Heart left ventricle (tissue), 16 donors: Measurements from ENCODE around the gene KRT2. TPM values are rescaled to one million over a fixed set of nuclear protein-coding genes. Genes with fewer than 3 reads are reported as not detected.

Source experiments
- ATAC-seq, 4 donors: fragments of 200-7000 bp; cut with Tn5 transposase; one replicate each; pipeline ENCODE4 v1.9.1; 2020 to 2022; ENCODE audit warnings: moderate library complexity in 4 of 4, mild to moderate bottlenecking in 3 of 4, moderate number of reproducible peaks in 1 of 4
- DNase-seq, 5 donors: peaks; one replicate each; pipeline ENCODE4 v3.0.0-alpha.2; 2020
- H3K27ac ChIP-seq, 12 donors: fragments of 200-600 bp; sonication (generic) in 4 of 12; one replicate each; pipeline versions ENCODE4 v1.5.0 to v1.8.0; 2016 to 2022; ENCODE audit warnings: mild to moderate bottlenecking in 2 of 12
- H3K27me3 ChIP-seq, 9 donors: fragments of 200-600 bp; sonication (generic) in 2 of 9; one replicate each; pipeline versions ENCODE4 v1.5.1 to v1.8.0; 2016 to 2022; ENCODE audit warnings: mild to moderate bottlenecking in 3 of 9
- H3K36me3 ChIP-seq, 9 donors: fragments of 200-600 bp; sonication (generic) in 2 of 9; one replicate each; pipeline versions ENCODE4 v1.5.0 to v1.8.0; 2018 to 2022; ENCODE audit warnings: mild to moderate bottlenecking in 2 of 9
- H3K4me1 ChIP-seq, 12 donors: fragments of 200-600 bp; sonication (generic) in 4 of 12; one replicate each; pipeline versions ENCODE4 v1.5.0 to v1.8.0; 2016 to 2022; ENCODE audit warnings: mild to moderate bottlenecking in 3 of 12
- H3K4me3 ChIP-seq, 12 donors: fragments of 200-600 bp; sonication (generic) in 4 of 12; one replicate each; pipeline versions ENCODE4 v1.5.0 to v1.8.0; 2017 to 2022; ENCODE audit warnings: mild to moderate bottlenecking in 9 of 12, moderate library complexity in 4 of 12
- H3K9me3 ChIP-seq, 12 donors: fragments of 200-600 bp; sonication (generic) in 4 of 12; one replicate each; pipeline versions ENCODE4 v1.5.0 to v1.8.0; 2016 to 2022; ENCODE audit warnings: mild to moderate bottlenecking in 1 of 12
- CTCF ChIP-seq, 12 donors: fragments of 200-600 bp; sonication (generic) in 4 of 12; IDR thresholded peaks; one replicate each; pipeline versions ENCODE4 v1.5.0 to v1.8.0; 2018 to 2022; ENCODE audit warnings: antibody characterized with exemption in 12 of 12, mild to moderate bottlenecking in 5 of 12
- POLR2A ChIP-seq, 2 donors: fragments of 450-650 bp; IDR thresholded peaks; one replicate each; pipeline ENCODE4 v1.6.1; 2017; ENCODE audit warnings: antibody characterized with exemption in 2 of 2, mild to moderate bottlenecking in 2 of 2, moderate library complexity in 2 of 2
- WGBS, 4 donors: extraction: QIAGEN DNeasy Blood & Tissue Kit in 2 of 4; methylation state at CpG; one replicate each; pipeline versions ENCODE4 v1.1.5 to v1.1.7; 2013 to 2018; 5-methylcytosine and 5-hydroxymethylcytosine counted together
- intact Hi-C, 10 donors: fragments of 100-400 bp; cut with DNase I; formaldehyde crosslinking; loops; one replicate each; pipeline versions ENCODE4 v1.11.1 to v1.14.2; 2022
- polyA plus RNA-seq, 2 donors: library from polyadenylated mRNA; stranded (reverse); fragments of 200-250 nt; gene quantifications; one replicate each; pipeline ENCODE4 v1.2.3, GENCODE V29; 2013
- total RNA-seq, 9 donors: library from RNA; depleted of rRNA in 2 of 9; stranded (reverse); fragments of >200 nt in 2 of 9; fragmentation: NEBNext Ultra II Directional in 3 of 9; extraction: Animal tissue kit (Norgen Biotek cat#: 25700) in 3 of 9; gene quantifications; one replicate each; pipeline versions ENCODE4 v1.1.0 to v1.2.4, GENCODE V29; 2016 to 2023
- donor health status: ischemic (EF 13 %, LVEDD 7.1; RV severe dilation, severe dysfunction).
- donor health status: healthy with polysubstance abuse.
- donor health status: DM: no; HTN: yes; CAD: no.
- donor health status: DM: no; HTN: no; CAD: no.
- donor health status: ischemic (EF 25% LVEDD 6.9; RV normal size, moderate dysfunction).
- donor health status: ischemic (EF 25% LVEDD 5.7; RV mildly dilated, moderate dysfunction).
- donor health status: healthy.
- donor health status: DM: yes; HTN: yes; CAD: no.
- donor health status: ischemic (EF 35%, LVEDD 5.7; RV mildly dilated, moderate dysfunction).
- donor health status: nonischemic (EF 11% LVEDD 7.7; RV severe dilation, severe dysfunction).
- donor health status: DM: yes; HTN: yes; CAD: no.
- donor health status: PGD.
- donor health status: ischemic (EF 29% LVEDD 5.4; RV normal size, mild dysfunction).
- donor health status: nonischemic (EF 23%, LVEDD 6.1; RV moderate dilation, normal function).

The KRT2 gene
- total and polyA plus RNA-seq, 11 donors = not detected

- Histone ChIP-seq H3K9me3 (no peaks in the 10 kb centered on the region), H3K36me3 (no peaks in the 10 kb centered on the region), H3K27ac (no peak overlapping the region), H3K27me3 (peaks cover 0 to 15% (median 0%) of the 10 kb centered on the region in 9 donors), H3K4me1 (peaks cover 0 to 15% (median 0%) of the 10 kb centered on the region in 12 donors), H3K4me3 (no peak overlapping the region)
- DNase-seq (no peak), ATAC-seq (no peak)
- 55 to 75% (median 68%) methylated on average over 6 of the region's 6 CpGs for WGBS, 4 donors
- intact Hi-C loops = no loop called here
- TF ChIP-seq POLR2A (IDR thresholded peaks at IDR 0.05) = no peak
These were observed 3.2 kb upstream of the KRT2 start for GRCh38 chr12:52655251-52655650.

GRCh38 chr12:52650520-52651081 lies 1.4 kb downstream of the KRT2 start:
- ATAC-seq (no peak), DNase-seq (no peak)
- H3K4me1 ChIP-seq = peaks cover 0 to 4% (median 0%) of the 10 kb centered on the region in 12 donors
- H3K9me3 ChIP-seq = no peaks in the 10 kb centered on the region
- no peak for TF ChIP-seq POLR2A (IDR thresholded peaks at IDR 0.05)
- no peak overlapping the region for H3K4me3 ChIP-seq
- intact Hi-C loops = no loop called here
- H3K27me3 ChIP-seq = peaks cover 0 to 15% (median 0%) of the 10 kb centered on the region in 9 donors
- WGBS, 4 donors = 64 to 81% (median 73%) methylated on average over 12 of the region's 12 CpGs
- H3K36me3 ChIP-seq = no peaks in the 10 kb centered on the region
- no peak overlapping the region for H3K27ac ChIP-seq

- DNase-seq (no peak), ATAC-seq (no peak)
- Histone ChIP-seq H3K9me3 (no peaks in the 10 kb centered on the region), H3K4me3 (no peak overlapping the region), H3K27ac (no peak overlapping the region), H3K36me3 (no peaks in the 10 kb centered on the region), H3K27me3 (peaks cover 0 to 11% (median 0%) of the 10 kb centered on the region in 9 donors), H3K4me1 (no peaks in the 10 kb centered on the region)
- 70 to 80% (median 74%) methylated on average over 6 of the region's 6 CpGs for WGBS, 4 donors
- intact Hi-C loops = no loop called here
- TF ChIP-seq CTCF (IDR thresholded peaks at IDR 0.05) (no peak), POLR2A (IDR thresholded peaks at IDR 0.05) (no peak)
These were observed 2.9 kb downstream of the KRT2 start for GRCh38 chr12:52649066-52649465.

GRCh38 chr12:52648012-52648550 lies 3.9 kb downstream of the KRT2 start:
- no peak for DNase-seq
- H3K4me3 ChIP-seq = no peak overlapping the region
- intact Hi-C loops = no loop called here
- no peaks in the 10 kb centered on the region for H3K4me1 ChIP-seq
- peaks cover 0 to 4% (median 0%) of the 10 kb centered on the region in 9 donors for H3K27me3 ChIP-seq
- no peaks in the 10 kb centered on the region for H3K36me3 ChIP-seq
- TF ChIP-seq CTCF (IDR thresholded peaks at IDR 0.05) (no peak), POLR2A (IDR thresholded peaks at IDR 0.05) (no peak)
- ATAC-seq = no peak
- no peak overlapping the region for H3K27ac ChIP-seq
- no peaks in the 10 kb centered on the region for H3K9me3 ChIP-seq
- WGBS, 4 donors = 86 to 90% (median 88%) methylated on average over 8 of the region's 8 CpGs

- H3K27me3 ChIP-seq = peaks cover 0 to 4% (median 0%) of the 10 kb centered on the region in 9 donors
- H3K36me3 ChIP-seq = no peaks in the 10 kb centered on the region
- H3K27ac ChIP-seq = no peak overlapping the region
- intact Hi-C loops = no loop called here
- ATAC-seq (no peak), DNase-seq (no peak)
- TF ChIP-seq CTCF (IDR thresholded peaks at IDR 0.05) (no peak), POLR2A (IDR thresholded peaks at IDR 0.05) (no peak)
- no peaks in the 10 kb centered on the region for H3K4me1 ChIP-seq
- no peak overlapping the region for H3K4me3 ChIP-seq
- WGBS, 4 donors = 87 to 93% (median 91%) methylated on average over 9 of the region's 9 CpGs
- no peaks in the 10 kb centered on the region for H3K9me3 ChIP-seq
These were observed 4.4 kb downstream of the KRT2 start for GRCh38 chr12:52647601-52648000.
